ENCODE data around the gene CIART. TPM values are rescaled to one million over a fixed set of nuclear protein-coding genes. Genes with fewer than 3 reads are reported as not detected.
A peak's percentile ranks its signal among the peaks of the same experiment; 100 is the strongest.

Gene CIART
- total and polyA plus RNA-seq, 10 of the 15 experiments (the other 5 are each of a cell fraction or from before 2014, with no cell fraction given), result 0.44 to 1.4 (median 0.67) TPM

DNA sequence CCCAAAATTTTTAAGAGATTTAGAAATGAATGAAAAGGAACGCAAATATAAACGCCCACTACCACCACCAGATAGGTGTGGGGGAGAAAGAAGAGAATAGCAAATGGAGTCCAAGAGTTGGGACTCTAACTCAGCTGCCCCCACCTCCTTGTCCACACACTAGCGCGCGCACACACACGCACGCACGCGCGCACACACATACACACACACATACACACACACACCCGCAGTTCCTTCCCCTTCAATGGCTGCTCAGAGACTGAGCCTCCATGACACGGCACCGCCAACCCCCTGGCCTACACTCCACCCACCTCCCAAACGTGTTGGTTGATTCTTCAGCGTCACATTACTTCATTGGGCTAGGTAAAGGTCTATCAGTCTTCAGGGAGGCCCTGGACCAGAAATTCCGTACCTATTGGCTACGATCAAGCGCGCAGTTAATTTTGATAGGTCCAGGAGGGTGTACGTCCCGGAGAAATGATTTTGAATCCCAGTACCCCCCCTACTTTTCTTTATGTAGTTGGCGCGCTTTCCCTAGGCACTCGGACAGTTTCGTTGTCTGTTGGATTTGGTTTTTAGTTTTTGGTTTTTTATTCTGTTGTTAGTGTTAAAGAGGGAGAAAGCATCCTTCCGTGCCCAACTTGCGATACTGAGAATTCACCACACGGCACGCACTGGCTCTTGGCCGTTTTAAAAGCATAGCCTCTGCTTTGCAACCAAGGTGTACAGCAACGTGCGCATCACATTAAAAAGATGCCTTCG is 46.3 kb upstream of the CIART start, which contains the start of gene ANP32E (continued):
- TF ChIP-seq, protein P1, sequence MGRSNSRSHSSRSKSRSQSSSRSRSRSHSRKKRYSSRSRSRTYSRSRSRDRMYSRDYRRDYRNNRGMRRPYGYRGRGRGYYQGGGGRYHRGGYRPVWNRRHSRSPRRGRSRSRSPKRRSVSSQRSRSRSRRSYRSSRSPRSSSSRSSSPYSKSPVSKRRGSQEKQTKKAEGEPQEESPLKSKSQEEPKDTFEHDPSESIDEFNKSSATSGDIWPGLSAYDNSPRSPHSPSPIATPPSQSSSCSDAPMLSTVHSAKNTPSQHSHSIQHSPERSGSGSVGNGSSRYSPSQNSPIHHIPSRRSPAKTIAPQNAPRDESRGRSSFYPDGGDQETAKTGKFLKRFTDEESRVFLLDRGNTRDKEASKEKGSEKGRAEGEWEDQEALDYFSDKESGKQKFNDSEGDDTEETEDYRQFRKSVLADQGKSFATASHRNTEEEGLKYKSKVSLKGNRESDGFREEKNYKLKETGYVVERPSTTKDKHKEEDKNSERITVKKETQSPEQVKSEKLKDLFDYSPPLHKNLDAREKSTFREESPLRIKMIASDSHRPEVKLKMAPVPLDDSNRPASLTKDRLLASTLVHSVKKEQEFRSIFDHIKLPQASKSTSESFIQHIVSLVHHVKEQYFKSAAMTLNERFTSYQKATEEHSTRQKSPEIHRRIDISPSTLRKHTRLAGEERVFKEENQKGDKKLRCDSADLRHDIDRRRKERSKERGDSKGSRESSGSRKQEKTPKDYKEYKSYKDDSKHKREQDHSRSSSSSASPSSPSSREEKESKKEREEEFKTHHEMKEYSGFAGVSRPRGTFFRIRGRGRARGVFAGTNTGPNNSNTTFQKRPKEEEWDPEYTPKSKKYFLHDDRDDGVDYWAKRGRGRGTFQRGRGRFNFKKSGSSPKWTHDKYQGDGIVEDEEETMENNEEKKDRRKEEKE (IDR thresholded peaks at IDR 0.05), result no peak
- TF ChIP-seq, protein P2, sequence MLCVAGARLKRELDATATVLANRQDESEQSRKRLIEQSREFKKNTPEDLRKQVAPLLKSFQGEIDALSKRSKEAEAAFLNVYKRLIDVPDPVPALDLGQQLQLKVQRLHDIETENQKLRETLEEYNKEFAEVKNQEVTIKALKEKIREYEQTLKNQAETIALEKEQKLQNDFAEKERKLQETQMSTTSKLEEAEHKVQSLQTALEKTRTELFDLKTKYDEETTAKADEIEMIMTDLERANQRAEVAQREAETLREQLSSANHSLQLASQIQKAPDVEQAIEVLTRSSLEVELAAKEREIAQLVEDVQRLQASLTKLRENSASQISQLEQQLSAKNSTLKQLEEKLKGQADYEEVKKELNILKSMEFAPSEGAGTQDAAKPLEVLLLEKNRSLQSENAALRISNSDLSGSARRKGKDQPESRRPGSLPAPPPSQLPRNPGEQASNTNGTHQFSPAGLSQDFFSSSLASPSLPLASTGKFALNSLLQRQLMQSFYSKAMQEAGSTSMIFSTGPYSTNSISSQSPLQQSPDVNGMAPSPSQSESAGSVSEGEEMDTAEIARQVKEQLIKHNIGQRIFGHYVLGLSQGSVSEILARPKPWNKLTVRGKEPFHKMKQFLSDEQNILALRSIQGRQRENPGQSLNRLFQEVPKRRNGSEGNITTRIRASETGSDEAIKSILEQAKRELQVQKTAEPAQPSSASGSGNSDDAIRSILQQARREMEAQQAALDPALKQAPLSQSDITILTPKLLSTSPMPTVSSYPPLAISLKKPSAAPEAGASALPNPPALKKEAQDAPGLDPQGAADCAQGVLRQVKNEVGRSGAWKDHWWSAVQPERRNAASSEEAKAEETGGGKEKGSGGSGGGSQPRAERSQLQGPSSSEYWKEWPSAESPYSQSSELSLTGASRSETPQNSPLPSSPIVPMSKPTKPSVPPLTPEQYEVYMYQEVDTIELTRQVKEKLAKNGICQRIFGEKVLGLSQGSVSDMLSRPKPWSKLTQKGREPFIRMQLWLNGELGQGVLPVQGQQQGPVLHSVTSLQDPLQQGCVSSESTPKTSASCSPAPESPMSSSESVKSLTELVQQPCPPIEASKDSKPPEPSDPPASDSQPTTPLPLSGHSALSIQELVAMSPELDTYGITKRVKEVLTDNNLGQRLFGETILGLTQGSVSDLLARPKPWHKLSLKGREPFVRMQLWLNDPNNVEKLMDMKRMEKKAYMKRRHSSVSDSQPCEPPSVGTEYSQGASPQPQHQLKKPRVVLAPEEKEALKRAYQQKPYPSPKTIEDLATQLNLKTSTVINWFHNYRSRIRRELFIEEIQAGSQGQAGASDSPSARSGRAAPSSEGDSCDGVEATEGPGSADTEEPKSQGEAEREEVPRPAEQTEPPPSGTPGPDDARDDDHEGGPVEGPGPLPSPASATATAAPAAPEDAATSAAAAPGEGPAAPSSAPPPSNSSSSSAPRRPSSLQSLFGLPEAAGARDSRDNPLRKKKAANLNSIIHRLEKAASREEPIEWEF (IDR thresholded peaks at IDR 0.05; ENCODE audit: insufficient replicate concordance, low read depth, low read length), result peak; percentile 14
- TF ChIP-seq TCF12 (IDR thresholded peaks at IDR 0.05; ENCODE audit: low read depth, low read length), result peak; percentile 57; the same call in 1 of the 2 replicates
